ENCODE measurements around the gene LDHAL6A.

Gene LDHAL6A

DNA sequence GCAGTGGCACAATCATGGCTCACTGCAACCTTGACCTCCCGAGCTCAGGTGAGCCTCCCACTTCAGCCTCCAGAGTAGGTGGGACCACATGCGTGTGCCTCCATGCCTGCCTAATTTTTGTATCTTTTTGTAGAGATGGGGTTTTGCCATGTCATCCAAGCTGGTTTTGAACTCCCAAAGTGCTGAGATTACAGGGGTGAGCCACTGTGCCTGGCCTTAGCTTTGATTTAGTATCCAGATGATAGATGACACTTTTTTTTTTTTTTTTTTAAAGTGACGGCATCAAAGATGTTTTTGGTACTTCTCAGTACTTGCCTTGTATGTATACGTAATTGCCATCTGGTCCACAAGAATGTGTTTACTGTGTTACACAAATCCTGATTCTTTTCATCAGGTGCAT is 23.4 kb downstream of the LDHAL6A start:
- no peak for TF ChIP-seq CTCF (IDR thresholded peaks at IDR 0.05; ENCODE audit: low read depth, low read length, missing control alignments)
- in situ Hi-C loops (cut with HindIII; ENCODE audit: low sequenced_read_pairs), result no loop called here
- no peak for DNase-seq (ENCODE audit: low read depth)
- H3K4me3 ChIP-seq (ENCODE audit: low read depth, low read length), result no peak overlapping the region

GRCh38 chr11:18485913-18486528 is 30.4 kb downstream of the LDHAL6A start:
- H3K4me3 ChIP-seq (ENCODE audit: low read depth, low read length), result no peak overlapping the region
- TF ChIP-seq CTCF (IDR thresholded peaks at IDR 0.05; ENCODE audit: low read depth, low read length, missing control alignments), result no peak
- DNase-seq (ENCODE audit: low read depth), result no peak
- in situ Hi-C loops (cut with HindIII; ENCODE audit: low sequenced_read_pairs), result no loop called here

DNA sequence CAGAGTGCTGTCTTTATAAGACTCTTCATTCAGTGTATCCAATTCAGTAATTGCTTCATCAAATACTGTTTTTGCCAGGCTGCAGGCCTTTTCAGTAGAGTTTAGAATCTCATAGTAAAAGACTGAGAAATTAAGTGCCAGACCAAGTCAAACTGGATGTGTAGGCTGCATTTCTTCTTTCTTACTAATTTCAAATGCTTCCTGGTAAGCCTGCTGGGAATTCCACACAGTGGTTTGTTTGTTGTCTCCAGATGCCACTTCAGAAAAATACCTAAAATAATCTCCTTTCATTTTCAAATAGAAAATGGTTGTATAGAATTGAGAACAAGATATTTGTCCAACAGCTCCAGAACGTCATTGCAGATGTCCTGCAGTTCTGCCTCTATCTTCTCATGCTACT is 34.7 kb downstream of the LDHAL6A start:
- H3K4me3 ChIP-seq (ENCODE audit: low read depth, low read length), result no peak overlapping the region
- in situ Hi-C loops (cut with HindIII; ENCODE audit: low sequenced_read_pairs), result no loop called here
- no peak for TF ChIP-seq CTCF (IDR thresholded peaks at IDR 0.05; ENCODE audit: low read depth, low read length, missing control alignments)
- DNase-seq (ENCODE audit: low read depth), result no peak

- no peak overlapping the region for H3K4me3 ChIP-seq (ENCODE audit: low read depth, low read length)
- no peak for DNase-seq (ENCODE audit: low read depth)
- in situ Hi-C loops (cut with HindIII; ENCODE audit: low sequenced_read_pairs), result no loop called here
- TF ChIP-seq CTCF (IDR thresholded peaks at IDR 0.05; ENCODE audit: low read depth, low read length, missing control alignments), result no peak
These were observed 35.3 kb downstream of the LDHAL6A start for GRCh38 chr11:18490736-18491485.

DNA sequence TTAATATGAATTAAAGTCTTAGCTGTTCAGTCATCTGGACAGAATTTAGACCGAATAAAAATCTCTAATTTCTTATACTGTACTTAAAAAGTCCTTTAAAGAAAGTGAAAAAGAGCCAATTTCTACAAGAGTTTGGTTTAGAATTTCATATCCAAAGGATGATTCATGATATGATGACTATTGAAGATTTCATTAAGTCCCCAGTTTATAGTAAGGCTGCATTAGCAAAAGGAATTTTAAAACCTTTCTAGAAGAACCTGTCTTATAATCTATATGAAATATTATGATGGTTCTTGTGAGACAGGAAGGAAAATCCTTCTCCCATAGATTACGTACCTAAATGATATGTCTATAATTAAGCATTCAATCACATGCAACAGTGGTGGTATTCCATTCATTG is 36.3 kb downstream of the LDHAL6A start:
- DNase-seq (ENCODE audit: low read depth), result no peak
- in situ Hi-C loops (cut with HindIII; ENCODE audit: low sequenced_read_pairs), result no loop called here
- no peak overlapping the region for H3K4me3 ChIP-seq (ENCODE audit: low read depth, low read length)
- TF ChIP-seq CTCF (IDR thresholded peaks at IDR 0.05; ENCODE audit: low read depth, low read length, missing control alignments), result no peak

- no peak overlapping the region for H3K4me3 ChIP-seq (ENCODE audit: low read depth, low read length)
- in situ Hi-C loops (cut with HindIII; ENCODE audit: low sequenced_read_pairs), result no loop called here
- no peak for DNase-seq (ENCODE audit: low read depth)
- no peak for TF ChIP-seq CTCF (IDR thresholded peaks at IDR 0.05; ENCODE audit: low read depth, low read length, missing control alignments)
These were observed 37.2 kb downstream of the LDHAL6A start for GRCh38 chr11:18492888-18493287.
